K562 (cell line): ENCODE results near the gene ZFYVE28. TPM values are rescaled to one million over a fixed set of nuclear protein-coding genes. Genes with fewer than 3 reads are reported as not detected.

Experiments
- ELF2 ChIP-seq: fragments of 250-450 bp; sonication (Bioruptor Pico); IDR thresholded peaks from 2 replicates; pipeline ENCODE4 v1.5.0; 2021; ENCODE audit warnings: mild to moderate bottlenecking
- HDAC1 ChIP-seq, 2 experiments: fragments of 450-650 bp; IDR thresholded peaks; 2 replicates each; pipeline ENCODE4 v1.6.1; 2016 to 2017; ENCODE audit warnings: inconsistent platforms in 1 of 2, mild to moderate bottlenecking in 1 of 2, moderate library complexity in 1 of 2
- NR2C2 ChIP-seq, 2 experiments: fragments of 200-800 bp in 1 of 2; sonication (Bioruptor generic) in 1 of 2; sonication (generic) in 1 of 2; formaldehyde crosslinking in 1 of 2; IDR thresholded peaks; 2 replicates each; pipeline versions ENCODE4 v1.6.1 to v1.8.0; 2016 to 2022; ENCODE audit warnings: mild to moderate bottlenecking in 1 of 2, missing compliant biosample characterization in 1 of 2, missing genetic modification characterization in 1 of 2, missing genetic modification reagents in 1 of 2
- POLR2G ChIP-seq: fragments of 200-400 bp; formaldehyde crosslinking; IDR thresholded peaks from 2 replicates; pipeline ENCODE4 v1.6.1; 2017; ENCODE audit warnings: low read depth, mild to moderate bottlenecking, antibody characterized with exemption, low read length, moderate library complexity
- RBM25 ChIP-seq: fragments of 200-400 bp; formaldehyde crosslinking; IDR thresholded peaks from 2 replicates; pipeline ENCODE4 v1.6.1; 2018; ENCODE audit warnings: low read length, low read depth, moderate library complexity; ENCODE audit not compliant: severe bottlenecking
- SMARCE1 ChIP-seq: fragments of 450-650 bp; IDR thresholded peaks from 2 replicates; pipeline ENCODE4 v1.7.1; 2016; ENCODE audit warnings: mild to moderate bottlenecking
- WHSC1 ChIP-seq: IDR thresholded peaks from one replicate; pipeline ENCODE4 v1.6.1; 2012; ENCODE audit warnings: low read length, control low read depth, inconsistent platforms
- ZFX ChIP-seq: sonication (generic); formaldehyde crosslinking; IDR thresholded peaks from 2 replicates; pipeline ENCODE4 v1.8.0; 2022; ENCODE audit warnings: mild to moderate bottlenecking, missing genetic modification reagents, moderate library complexity
- polyA plus RNA-seq, 8 experiments: library from polyadenylated mRNA; depleted of rRNA in 4 of 8; stranded (reverse) in 5 of 8; unstranded in 3 of 8; fragments of >200 nt; fragmentation: Nextera tagmentation in 2 of 8; fragmentation: Illumina TruSeq in 1 of 8; extraction: Ambion mirVana in 2 of 8; extraction: Trizol in 1 of 8; gene quantifications; 2 replicates each; pipeline versions ENCODE4 v1.2.1 to v1.2.3, GENCODE V29; 2011 to 2014; ENCODE audit warnings: inconsistent platforms in 1 of 8, missing spikeins in 1 of 8
- total RNA-seq, 7 experiments: library from RNA; depleted of rRNA in 6 of 7; stranded (reverse); fragments of >200 nt in 6 of 7; fragmentation: Illumina TruSeq in 2 of 7; extraction: Trizol in 2 of 7; gene quantifications; 2 replicates each; pipeline versions ENCODE4 v1.2.1 to v1.2.3, GENCODE V29; 2011 to 2021; ENCODE audit warnings: low replicate concordance in 1 of 7
- TF ChIP-seq, protein P1 (sequence below), 2 experiments: fragments of 450-650 bp in 1 of 2; sonication (generic) in 1 of 2; formaldehyde crosslinking in 1 of 2; IDR thresholded peaks; 2 replicates each; pipeline versions ENCODE4 v1.7.1 to v1.9.0; 2016 to 2022; ENCODE audit warnings: inconsistent platforms in 1 of 2, mild to moderate bottlenecking in 1 of 2, missing genetic modification reagents in 1 of 2
- TF ChIP-seq, protein P2 (sequence below): fragments of 450-650 bp; IDR thresholded peaks from 2 replicates; pipeline ENCODE4 v1.6.1; 2016; ENCODE audit warnings: missing biosample characterization, missing genetic modification characterization
- TF ChIP-seq, protein P3 (sequence below), 3 experiments: fragments of 200-800 bp in 1 of 3; fragments of 250-450 bp in 1 of 3; fragments of 450-650 bp in 1 of 3; sonication (Bioruptor Pico) in 1 of 3; sonication (Bioruptor generic) in 1 of 3; formaldehyde crosslinking in 1 of 3; IDR thresholded peaks; 2 replicates each; pipeline versions ENCODE4 v1.6.1 to v1.8.0; 2016 to 2022; ENCODE audit warnings: mild to moderate bottlenecking in 2 of 3, missing genetic modification characterization in 2 of 3, missing compliant biosample characterization in 1 of 3, moderate library complexity in 1 of 3

ZFYVE28 gene
- total and polyA plus RNA-seq, 9 of the 15 experiments (the other 6 are each of a cell fraction or from before 2014, with no cell fraction given), result 1.3 to 24.8 (median 8.9) TPM

DNA sequence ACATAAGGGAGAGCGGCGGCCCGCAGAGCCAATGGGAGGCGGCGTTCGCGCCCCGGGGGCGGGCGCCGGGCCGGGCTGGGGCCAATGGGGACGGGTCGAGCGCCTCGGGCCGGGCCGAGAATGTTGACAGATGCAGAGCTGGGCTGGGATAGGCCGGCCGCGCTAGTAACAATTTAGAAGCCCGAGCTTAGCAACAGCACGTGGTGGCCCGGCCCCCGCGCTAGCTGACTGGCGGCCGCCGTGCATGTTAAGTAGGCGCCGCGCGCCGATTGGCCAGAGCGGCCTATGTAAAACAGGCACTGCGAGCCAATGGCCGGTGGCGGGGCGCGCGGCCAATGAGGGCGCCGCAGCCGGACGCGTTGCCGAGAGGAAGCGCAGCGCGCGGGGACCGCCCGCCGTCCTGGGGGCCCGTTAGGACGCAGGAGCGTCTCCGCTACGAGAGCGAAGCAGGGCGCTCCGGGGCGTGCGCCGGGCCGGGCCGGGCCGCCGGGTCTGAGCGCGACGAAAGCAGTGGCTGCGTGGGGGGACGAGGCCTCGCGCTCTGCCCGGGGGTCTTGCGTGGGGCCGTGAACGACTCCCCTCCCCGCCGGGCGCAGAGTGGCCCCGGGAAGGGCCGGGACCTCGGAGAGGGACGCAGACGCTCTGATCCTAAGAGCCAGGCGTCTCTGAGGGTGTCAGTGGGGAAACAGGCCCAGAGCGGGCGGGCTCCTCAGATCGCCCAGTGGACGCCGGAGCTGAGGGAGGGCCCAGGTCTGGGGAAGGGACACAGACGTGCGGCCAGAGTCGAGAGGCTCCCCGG, 156.1 kb downstream of the ZFYVE28 start (continued):
- TF ChIP-seq, protein P1, sequence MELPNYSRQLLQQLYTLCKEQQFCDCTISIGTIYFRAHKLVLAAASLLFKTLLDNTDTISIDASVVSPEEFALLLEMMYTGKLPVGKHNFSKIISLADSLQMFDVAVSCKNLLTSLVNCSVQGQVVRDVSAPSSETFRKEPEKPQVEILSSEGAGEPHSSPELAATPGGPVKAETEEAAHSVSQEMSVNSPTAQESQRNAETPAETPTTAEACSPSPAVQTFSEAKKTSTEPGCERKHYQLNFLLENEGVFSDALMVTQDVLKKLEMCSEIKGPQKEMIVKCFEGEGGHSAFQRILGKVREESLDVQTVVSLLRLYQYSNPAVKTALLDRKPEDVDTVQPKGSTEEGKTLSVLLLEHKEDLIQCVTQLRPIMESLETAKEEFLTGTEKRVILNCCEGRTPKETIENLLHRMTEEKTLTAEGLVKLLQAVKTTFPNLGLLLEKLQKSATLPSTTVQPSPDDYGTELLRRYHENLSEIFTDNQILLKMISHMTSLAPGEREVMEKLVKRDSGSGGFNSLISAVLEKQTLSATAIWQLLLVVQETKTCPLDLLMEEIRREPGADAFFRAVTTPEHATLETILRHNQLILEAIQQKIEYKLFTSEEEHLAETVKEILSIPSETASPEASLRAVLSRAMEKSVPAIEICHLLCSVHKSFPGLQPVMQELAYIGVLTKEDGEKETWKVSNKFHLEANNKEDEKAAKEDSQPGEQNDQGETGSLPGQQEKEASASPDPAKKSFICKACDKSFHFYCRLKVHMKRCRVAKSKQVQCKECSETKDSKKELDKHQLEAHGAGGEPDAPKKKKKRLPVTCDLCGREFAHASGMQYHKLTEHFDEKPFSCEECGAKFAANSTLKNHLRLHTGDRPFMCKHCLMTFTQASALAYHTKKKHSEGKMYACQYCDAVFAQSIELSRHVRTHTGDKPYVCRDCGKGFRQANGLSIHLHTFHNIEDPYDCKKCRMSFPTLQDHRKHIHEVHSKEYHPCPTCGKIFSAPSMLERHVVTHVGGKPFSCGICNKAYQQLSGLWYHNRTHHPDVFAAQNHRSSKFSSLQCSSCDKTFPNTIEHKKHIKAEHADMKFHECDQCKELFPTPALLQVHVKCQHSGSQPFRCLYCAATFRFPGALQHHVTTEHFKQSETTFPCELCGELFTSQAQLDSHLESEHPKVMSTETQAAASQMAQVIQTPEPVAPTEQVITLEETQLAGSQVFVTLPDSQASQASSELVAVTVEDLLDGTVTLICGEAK (IDR thresholded peaks at IDR 0.05), result peak; percentile 33; the same call in 1 of the 2 replicates
- TF ChIP-seq, protein P1 (CRISPR knock-in tag; IDR thresholded peaks at IDR 0.05), result no peak
- TF ChIP-seq RBM25 (peak; percentile 100), ELF2 (CRISPR knock-in tag) (peak; percentile 69), HDAC1 (IDR thresholded peaks at IDR 0.05) (peak in 1 of 2 experiments; percentile 54; a peak in 1 of 4 replicates), NR2C2 (CRISPR knock-in tag; IDR thresholded peaks at IDR 0.05) (peak; percentile 75), NR2C2 (tag; IDR thresholded peaks at IDR 0.05) (no peak), ZFX (CRISPR knock-in tag) (peak; percentile 97), WHSC1 (no peak), POLR2G (peak; percentile 97), SMARCE1 (no peak)
- TF ChIP-seq, protein P2, sequence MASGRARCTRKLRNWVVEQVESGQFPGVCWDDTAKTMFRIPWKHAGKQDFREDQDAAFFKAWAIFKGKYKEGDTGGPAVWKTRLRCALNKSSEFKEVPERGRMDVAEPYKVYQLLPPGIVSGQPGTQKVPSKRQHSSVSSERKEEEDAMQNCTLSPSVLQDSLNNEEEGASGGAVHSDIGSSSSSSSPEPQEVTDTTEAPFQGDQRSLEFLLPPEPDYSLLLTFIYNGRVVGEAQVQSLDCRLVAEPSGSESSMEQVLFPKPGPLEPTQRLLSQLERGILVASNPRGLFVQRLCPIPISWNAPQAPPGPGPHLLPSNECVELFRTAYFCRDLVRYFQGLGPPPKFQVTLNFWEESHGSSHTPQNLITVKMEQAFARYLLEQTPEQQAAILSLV, result no peak
- TF ChIP-seq, protein P3, sequence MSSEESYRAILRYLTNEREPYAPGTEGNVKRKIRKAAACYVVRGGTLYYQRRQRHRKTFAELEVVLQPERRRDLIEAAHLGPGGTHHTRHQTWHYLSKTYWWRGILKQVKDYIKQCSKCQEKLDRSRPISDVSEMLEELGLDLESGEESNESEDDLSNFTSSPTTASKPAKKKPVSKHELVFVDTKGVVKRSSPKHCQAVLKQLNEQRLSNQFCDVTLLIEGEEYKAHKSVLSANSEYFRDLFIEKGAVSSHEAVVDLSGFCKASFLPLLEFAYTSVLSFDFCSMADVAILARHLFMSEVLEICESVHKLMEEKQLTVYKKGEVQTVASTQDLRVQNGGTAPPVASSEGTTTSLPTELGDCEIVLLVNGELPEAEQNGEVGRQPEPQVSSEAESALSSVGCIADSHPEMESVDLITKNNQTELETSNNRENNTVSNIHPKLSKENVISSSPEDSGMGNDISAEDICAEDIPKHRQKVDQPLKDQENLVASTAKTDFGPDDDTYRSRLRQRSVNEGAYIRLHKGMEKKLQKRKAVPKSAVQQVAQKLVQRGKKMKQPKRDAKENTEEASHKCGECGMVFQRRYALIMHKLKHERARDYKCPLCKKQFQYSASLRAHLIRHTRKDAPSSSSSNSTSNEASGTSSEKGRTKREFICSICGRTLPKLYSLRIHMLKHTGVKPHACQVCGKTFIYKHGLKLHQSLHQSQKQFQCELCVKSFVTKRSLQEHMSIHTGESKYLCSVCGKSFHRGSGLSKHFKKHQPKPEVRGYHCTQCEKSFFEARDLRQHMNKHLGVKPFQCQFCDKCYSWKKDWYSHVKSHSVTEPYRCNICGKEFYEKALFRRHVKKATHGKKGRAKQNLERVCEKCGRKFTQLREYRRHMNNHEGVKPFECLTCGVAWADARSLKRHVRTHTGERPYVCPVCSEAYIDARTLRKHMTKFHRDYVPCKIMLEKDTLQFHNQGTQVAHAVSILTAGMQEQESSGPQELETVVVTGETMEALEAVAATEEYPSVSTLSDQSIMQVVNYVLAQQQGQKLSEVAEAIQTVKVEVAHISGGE (CRISPR knock-in tag; IDR thresholded peaks at IDR 0.05), result peak in 1 of 3 experiments; percentile 52; a peak in 2 of 6 replicates
